Tibial nerve (tissue), 4 donors: ENCODE data around the gene JPH4.
"Not testable (repeated sequence)": the region's sequence is repeated elsewhere in the genome, so short reads cannot be mapped to it uniquely, and the experiment has no call there.

Source experiments
- CTCF ChIP-seq, 5 experiments: fragments of 200-600 bp in 3 of 5; fragments of 450-650 bp in 2 of 5; sonication (generic) in 3 of 5; IDR thresholded peaks; one replicate each; pipeline ENCODE4 v1.5.1; 2016 to 2019; ENCODE audit warnings: antibody characterized with exemption in 5 of 5, mild to moderate bottlenecking in 3 of 5, moderate library complexity in 2 of 5
- EP300 ChIP-seq, 2 donors: sonication (generic); formaldehyde crosslinking; IDR thresholded peaks; one replicate each; pipeline ENCODE4 v1.6.1; 2017; ENCODE audit warnings: antibody characterized with exemption in 2 of 2, mild to moderate bottlenecking in 1 of 2

GRCh38 chr14:23583761-23584526 lies 5.4 kb upstream of the JPH4 start:
- not testable (repeated sequence) for TF ChIP-seq CTCF, EP300 (IDR thresholded peaks at IDR 0.05)
